ENCODE measurements around the gene MYOG.

MYOG gene

GRCh38 chr1:203090421-203091198 is 4.8 kb upstream of the MYOG start:
- no peak for FAIRE-seq

GRCh38 chr1:203089651-203090045 is 3.8 kb upstream of the MYOG start:
- FAIRE-seq, result no peak

GRCh38 chr1:203089001-203089650 is 3.3 kb upstream of the MYOG start:
- no peak for FAIRE-seq

- FAIRE-seq, result no peak
Observed at GRCh38 chr1:203088441-203088840, 2.6 kb upstream of the MYOG start.

GRCh38 chr1:203086992-203087763 is 1.4 kb upstream of the MYOG start:
- no peak for FAIRE-seq

- FAIRE-seq, result no peak
Observed at GRCh38 chr1:203084588-203085527, 954 bp downstream of the MYOG start.

- FAIRE-seq, result no peak
Observed at GRCh38 chr1:203083463-203083921, 2.3 kb downstream of the MYOG start.

- FAIRE-seq, result no peak
Observed at GRCh38 chr1:203082571-203083462, 3.0 kb downstream of the MYOG start.

GRCh38 chr1:203082231-203082505 is 3.6 kb downstream of the MYOG start:
- FAIRE-seq, result no peak

GRCh38 chr1:203081465-203082230 is 4.2 kb downstream of the MYOG start:
- FAIRE-seq, result no peak

GRCh38 chr1:203080456-203080855 is 5.4 kb downstream of the MYOG start:
- no peak for FAIRE-seq

GRCh38 chr1:203078478-203078877 is 7.3 kb downstream of the MYOG start:
- no peak for FAIRE-seq

- FAIRE-seq, result no peak
Observed at GRCh38 chr1:203077956-203078355, 7.9 kb downstream of the MYOG start.

- FAIRE-seq, result no peak
Observed at GRCh38 chr1:203077367-203077766, 8.4 kb downstream of the MYOG start.

- no peak for FAIRE-seq
Observed at GRCh38 chr1:203076031-203076511, 9.7 kb downstream of the MYOG start.

- no peak for FAIRE-seq
Observed at GRCh38 chr1:203075236-203076030, 10.4 kb downstream of the MYOG start.

GRCh38 chr1:203074610-203075009 is 11.2 kb downstream of the MYOG start:
- no peak for FAIRE-seq

- no peak for FAIRE-seq
Observed at GRCh38 chr1:203073469-203073868, 12.3 kb downstream of the MYOG start.

GRCh38 chr1:203072911-203073310 is 12.9 kb downstream of the MYOG start:
- FAIRE-seq, result no peak
